GM23338 (cell line): ENCODE results near the gene STK33. TPM values are rescaled to one million over a fixed set of nuclear protein-coding genes. Genes with fewer than 3 reads are reported as not detected.

Experiments
- ATAC-seq: fragments of 200-7000 bp; cut with Tn5 transposase; 3 replicates; pipeline ENCODE4 v1.9.1; 2020
- DNase-seq: peaks from one replicate; pipeline ENCODE4 v3.0.0-alpha.2; 2015; ENCODE audit warnings: low spot score
- H2AFZ ChIP-seq: fragments of 200-600 bp; sonication (generic); 2 replicates; pipeline ENCODE4 v1.8.0; 2016; ENCODE audit warnings: antibody characterized with exemption, mild to moderate bottlenecking, moderate library complexity
- H3F3A ChIP-seq: fragments of 200-600 bp; sonication (generic); replicated peaks from 2 replicates; pipeline ENCODE4 v1.8.0; 2017; ENCODE audit warnings: antibody characterized with exemption, mixed run types, low read depth
- H3K27ac ChIP-seq: fragments of 200-600 bp; sonication (generic); 2 replicates; pipeline ENCODE4 v1.6.1; 2016; ENCODE audit warnings: low read depth
- H3K27me3 ChIP-seq: fragments of 200-600 bp; sonication (generic); 2 replicates; pipeline ENCODE4 v1.8.0; 2016; ENCODE audit warnings: mild to moderate bottlenecking, mixed run types, moderate library complexity; ENCODE audit not compliant: insufficient read depth
- H3K36me3 ChIP-seq: fragments of 200-600 bp; sonication (generic); 2 replicates; pipeline ENCODE4 v1.8.0; 2016; ENCODE audit warnings: mild to moderate bottlenecking; ENCODE audit not compliant: insufficient read depth
- H3K4me1 ChIP-seq: fragments of 200-600 bp; sonication (generic); 2 replicates; pipeline ENCODE4 v1.8.0; 2016; ENCODE audit warnings: mild to moderate bottlenecking, moderate library complexity; ENCODE audit not compliant: insufficient read depth
- H3K4me2 ChIP-seq: fragments of 200-600 bp; sonication (generic); 2 replicates; pipeline ENCODE4 v1.7.1; 2017; ENCODE audit warnings: mixed run types
- H3K4me3 ChIP-seq: fragments of 200-600 bp; sonication (generic); 2 replicates; pipeline ENCODE4 v1.6.1; 2016; ENCODE audit warnings: mixed run types
- H3K79me2 ChIP-seq: fragments of 200-600 bp; sonication (generic); replicated peaks from 2 replicates; pipeline ENCODE4 v1.8.0; 2017; ENCODE audit warnings: mild to moderate bottlenecking; ENCODE audit not compliant: insufficient read depth
- H3K9me2 ChIP-seq: fragments of 200-600 bp; sonication (generic); 2 replicates; pipeline ENCODE4 v1.8.0; 2017; ENCODE audit not compliant: insufficient read depth
- H4K20me1 ChIP-seq: fragments of 200-600 bp; sonication (generic); replicated peaks from 2 replicates; pipeline ENCODE4 v1.8.0; 2017; ENCODE audit warnings: mild to moderate bottlenecking; ENCODE audit not compliant: insufficient read depth
- H3K27ac Mint-ChIP-seq: 2 replicates; pipeline ENCODE4 v1.8.0; 2020; ENCODE audit warnings: inconsistent platforms, mild to moderate bottlenecking, moderate library complexity, mixed read lengths
- H3K27me3 Mint-ChIP-seq: 3 replicates; pipeline ENCODE4 v1.8.0; 2022; ENCODE audit warnings: low read depth, mild to moderate bottlenecking, moderate library complexity, mixed read lengths, inconsistent platforms; ENCODE audit not compliant: insufficient read depth, poor library complexity
- H3K36me3 Mint-ChIP-seq: 3 replicates; pipeline ENCODE4 v1.8.0; 2021; ENCODE audit warnings: low read depth, mild to moderate bottlenecking, inconsistent platforms, moderate library complexity, mixed read lengths
- H3K4me1 Mint-ChIP-seq: 3 replicates; pipeline ENCODE4 v1.8.0; 2020; ENCODE audit warnings: mild to moderate bottlenecking, inconsistent platforms, mixed read lengths
- H3K4me3 Mint-ChIP-seq: 3 replicates; pipeline ENCODE4 v1.8.0; 2021; ENCODE audit warnings: moderate library complexity, mild to moderate bottlenecking, inconsistent platforms, mixed read lengths
- H3K9me3 Mint-ChIP-seq: 3 replicates; pipeline ENCODE4 v1.8.0; 2020; ENCODE audit warnings: moderate library complexity, mild to moderate bottlenecking, inconsistent platforms, mixed read lengths
- CREB1 ChIP-seq: fragments of 250-450 bp; sonication (Bioruptor Pico); IDR thresholded peaks from 2 replicates; pipeline ENCODE4 v1.5.0; 2020; ENCODE audit warnings: low read depth, mild to moderate bottlenecking, moderate library complexity
- EZH2 ChIP-seq: fragments of 200-600 bp; sonication (generic); IDR thresholded peaks from one replicate; pipeline ENCODE4 v1.8.0; 2017; ENCODE audit warnings: antibody characterized with exemption, mild to moderate bottlenecking, low read depth; ENCODE audit not compliant: unreplicated experiment
- EZH2phosphoT487 ChIP-seq: fragments of 200-600 bp; sonication (generic); IDR thresholded peaks from one replicate; pipeline ENCODE4 v1.8.1; 2018; ENCODE audit warnings: antibody characterized with exemption; ENCODE audit not compliant: unreplicated experiment
- NANOG ChIP-seq: IDR thresholded peaks from 2 replicates; pipeline ENCODE4 v1.6.1; 2016; ENCODE audit warnings: antibody characterized with exemption, borderline replicate concordance
- POLR2AphosphoS5 ChIP-seq: IDR thresholded peaks from 2 replicates; pipeline ENCODE4 v1.6.1; 2016; ENCODE audit warnings: antibody characterized with exemption, low read depth
- STAT1 ChIP-seq: IDR thresholded peaks from one replicate; pipeline ENCODE4 v1.6.1; 2016; ENCODE audit warnings: antibody characterized with exemption; ENCODE audit not compliant: unreplicated experiment
- ZNF114 ChIP-seq: fragments of 250-450 bp; sonication (Bioruptor Pico); IDR thresholded peaks from 2 replicates; pipeline ENCODE4 v1.5.0; 2020; ENCODE audit warnings: mild to moderate bottlenecking, moderate library complexity
- polyA plus RNA-seq: library from polyadenylated mRNA; unstranded; fragments of >200 nt; fragmentation: Nextera tagmentation; extraction: Ambion mirVana; gene quantifications from 2 replicates; pipeline ENCODE4 v1.2.1, GENCODE V29; 2016
- total RNA-seq: library from RNA; depleted of rRNA; stranded (reverse); fragments of >200 nt; shearing (Covaris generic); gene quantifications from 2 replicates; pipeline ENCODE4 v1.2.3, GENCODE V29; 2014
- TF ChIP-seq, protein P1 (sequence below): IDR thresholded peaks from one replicate; pipeline ENCODE4 v1.6.1; 2018; ENCODE audit warnings: antibody characterized with exemption; ENCODE audit not compliant: unreplicated experiment
- TF ChIP-seq, protein P2 (sequence below), 2 experiments: fragments of 200-600 bp in 1 of 2; sonication (generic) in 1 of 2; conservative IDR thresholded peaks; 2 replicates each; pipeline versions ENCODE4 v1.5.1 to v1.6.1; 2016 to 2017; ENCODE audit warnings: antibody characterized with exemption in 2 of 2, low read depth in 2 of 2, mild to moderate bottlenecking in 2 of 2, moderate library complexity in 1 of 2

The STK33 gene
- total and polyA plus RNA-seq, 2 experiments from 2014 or later = 17.2 to 18.2 TPM

DNA sequence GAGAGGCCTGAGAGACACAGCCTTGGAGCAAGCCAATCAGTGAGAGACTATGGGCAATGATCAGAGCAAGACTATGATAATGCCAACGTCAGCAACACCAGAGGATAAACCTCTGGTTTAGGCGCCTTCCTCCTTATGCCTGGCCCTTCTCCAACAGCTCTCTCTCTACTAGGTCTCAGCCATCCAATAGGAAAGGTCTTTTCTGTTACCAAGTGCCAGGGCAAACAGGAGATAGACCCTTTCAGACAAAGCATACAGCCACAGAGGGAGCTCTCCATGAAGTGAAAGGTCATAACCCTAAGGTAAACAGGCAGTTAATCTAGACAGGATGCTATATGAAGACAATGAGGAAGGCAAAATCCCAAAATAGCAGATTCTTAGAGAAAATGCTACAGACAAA is 9.5 kb downstream of the STK33 start (continued):
- TF ChIP-seq EZH2 = no peak
- TF ChIP-seq, protein P1, sequence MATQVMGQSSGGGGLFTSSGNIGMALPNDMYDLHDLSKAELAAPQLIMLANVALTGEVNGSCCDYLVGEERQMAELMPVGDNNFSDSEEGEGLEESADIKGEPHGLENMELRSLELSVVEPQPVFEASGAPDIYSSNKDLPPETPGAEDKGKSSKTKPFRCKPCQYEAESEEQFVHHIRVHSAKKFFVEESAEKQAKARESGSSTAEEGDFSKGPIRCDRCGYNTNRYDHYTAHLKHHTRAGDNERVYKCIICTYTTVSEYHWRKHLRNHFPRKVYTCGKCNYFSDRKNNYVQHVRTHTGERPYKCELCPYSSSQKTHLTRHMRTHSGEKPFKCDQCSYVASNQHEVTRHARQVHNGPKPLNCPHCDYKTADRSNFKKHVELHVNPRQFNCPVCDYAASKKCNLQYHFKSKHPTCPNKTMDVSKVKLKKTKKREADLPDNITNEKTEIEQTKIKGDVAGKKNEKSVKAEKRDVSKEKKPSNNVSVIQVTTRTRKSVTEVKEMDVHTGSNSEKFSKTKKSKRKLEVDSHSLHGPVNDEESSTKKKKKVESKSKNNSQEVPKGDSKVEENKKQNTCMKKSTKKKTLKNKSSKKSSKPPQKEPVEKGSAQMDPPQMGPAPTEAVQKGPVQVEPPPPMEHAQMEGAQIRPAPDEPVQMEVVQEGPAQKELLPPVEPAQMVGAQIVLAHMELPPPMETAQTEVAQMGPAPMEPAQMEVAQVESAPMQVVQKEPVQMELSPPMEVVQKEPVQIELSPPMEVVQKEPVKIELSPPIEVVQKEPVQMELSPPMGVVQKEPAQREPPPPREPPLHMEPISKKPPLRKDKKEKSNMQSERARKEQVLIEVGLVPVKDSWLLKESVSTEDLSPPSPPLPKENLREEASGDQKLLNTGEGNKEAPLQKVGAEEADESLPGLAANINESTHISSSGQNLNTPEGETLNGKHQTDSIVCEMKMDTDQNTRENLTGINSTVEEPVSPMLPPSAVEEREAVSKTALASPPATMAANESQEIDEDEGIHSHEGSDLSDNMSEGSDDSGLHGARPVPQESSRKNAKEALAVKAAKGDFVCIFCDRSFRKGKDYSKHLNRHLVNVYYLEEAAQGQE = no peak
- TF ChIP-seq, protein P2, sequence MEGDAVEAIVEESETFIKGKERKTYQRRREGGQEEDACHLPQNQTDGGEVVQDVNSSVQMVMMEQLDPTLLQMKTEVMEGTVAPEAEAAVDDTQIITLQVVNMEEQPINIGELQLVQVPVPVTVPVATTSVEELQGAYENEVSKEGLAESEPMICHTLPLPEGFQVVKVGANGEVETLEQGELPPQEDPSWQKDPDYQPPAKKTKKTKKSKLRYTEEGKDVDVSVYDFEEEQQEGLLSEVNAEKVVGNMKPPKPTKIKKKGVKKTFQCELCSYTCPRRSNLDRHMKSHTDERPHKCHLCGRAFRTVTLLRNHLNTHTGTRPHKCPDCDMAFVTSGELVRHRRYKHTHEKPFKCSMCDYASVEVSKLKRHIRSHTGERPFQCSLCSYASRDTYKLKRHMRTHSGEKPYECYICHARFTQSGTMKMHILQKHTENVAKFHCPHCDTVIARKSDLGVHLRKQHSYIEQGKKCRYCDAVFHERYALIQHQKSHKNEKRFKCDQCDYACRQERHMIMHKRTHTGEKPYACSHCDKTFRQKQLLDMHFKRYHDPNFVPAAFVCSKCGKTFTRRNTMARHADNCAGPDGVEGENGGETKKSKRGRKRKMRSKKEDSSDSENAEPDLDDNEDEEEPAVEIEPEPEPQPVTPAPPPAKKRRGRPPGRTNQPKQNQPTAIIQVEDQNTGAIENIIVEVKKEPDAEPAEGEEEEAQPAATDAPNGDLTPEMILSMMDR (conservative IDR thresholded peaks at IDR 0.05; ENCODE audit: low read depth in 2 of 2) = no peak
- no peak for TF ChIP-seq EZH2phosphoT487
- TF ChIP-seq NANOG = no peak
- no peak for TF ChIP-seq POLR2AphosphoS5
- no peak for TF ChIP-seq CREB1 (CRISPR knock-in tag)
- no peak for TF ChIP-seq ZNF114 (CRISPR knock-in tag)

- H3K27ac ChIP-seq = no peak overlapping the region; the same call in 1 of the 2 replicates
- Mint-ChIP-seq H3K27me3 (no peaks in the 10 kb centered on the region), H3K27ac (no peak overlapping the region), H3K9me3 (peaks cover 12% of the 10 kb centered on the region; the same call in 2 of the 3 replicates), H3K36me3 (peaks cover 11% of the 10 kb centered on the region; the same call in 2 of the 3 replicates), H3K4me1 (peaks cover 3% of the 10 kb centered on the region; the same call in 1 of the 3 replicates), H3K4me3 (no peak overlapping the region)
- ATAC-seq (no peak), DNase-seq (no peak)
- H3K36me3 ChIP-seq = no peaks in the 10 kb centered on the region
- H3K27me3 ChIP-seq = no peaks in the 10 kb centered on the region
- H3K4me2 ChIP-seq = no peak overlapping the region
- H3F3A ChIP-seq = no peaks in the 10 kb centered on the region
- 0 out of 2 replicates have a peak, but pooled peaks cover 4% of the 10 kb centered on the region for H3K9me2 ChIP-seq
- peaks cover 7% of the 10 kb centered on the region for H3K79me2 ChIP-seq
- no peak overlapping the region for H3K4me3 ChIP-seq
- 0 out of 2 replicates have a peak, but pooled peaks cover 3% of the 10 kb centered on the region for H3K4me1 ChIP-seq
- H2AFZ ChIP-seq = no peak overlapping the region
- H4K20me1 ChIP-seq = no peaks in the 10 kb centered on the region
- TF ChIP-seq STAT1 = no peak
- TF ChIP-seq, protein P1 = no peak
- TF ChIP-seq CREB1 (CRISPR knock-in tag) = no peak
- TF ChIP-seq POLR2AphosphoS5 = no peak
- no peak for TF ChIP-seq EZH2phosphoT487
These were observed 9.9 kb downstream of the STK33 start for GRCh38 chr11:8584082-8584481.
